ENCODE results near the gene MYO10.

The MYO10 gene

DNA sequence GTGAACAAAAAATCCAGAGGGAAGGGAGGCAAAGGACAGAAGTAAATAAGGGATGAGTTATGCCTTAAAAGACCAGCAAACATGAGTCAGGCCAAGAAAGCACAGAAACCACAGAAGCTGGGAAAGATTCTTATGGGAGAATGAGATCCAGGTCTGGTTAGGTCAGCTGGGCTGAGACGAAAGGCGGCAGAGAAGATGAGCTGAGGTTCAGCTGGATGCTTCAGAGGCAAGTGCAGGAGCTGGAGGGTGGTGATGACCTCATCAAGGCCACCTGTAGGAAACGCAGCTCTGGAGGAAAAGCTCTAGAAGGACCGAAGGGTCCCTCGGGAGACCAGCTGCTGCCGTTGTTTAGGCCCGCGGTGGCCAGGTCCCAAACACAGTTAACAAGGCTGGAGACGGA lies 152.0 kb downstream of the MYO10 start:
- no peak; the same call in 1 of the 3 replicates for ATAC-seq
- no peak for TF ChIP-seq RARB (CRISPR knock-in tag; IDR thresholded peaks at IDR 0.05)
- no peak for TF ChIP-seq PATZ1 (CRISPR knock-in tag; IDR thresholded peaks at IDR 0.05; ENCODE audit: borderline replicate concordance)
- no peak for TF ChIP-seq ESRRG (CRISPR knock-in tag; IDR thresholded peaks at IDR 0.05)
- TF ChIP-seq ARNTL (CRISPR knock-in tag; IDR thresholded peaks at IDR 0.05; ENCODE audit: borderline replicate concordance, low read depth) = no peak
- no peak for TF ChIP-seq ZNF70 (CRISPR knock-in tag; IDR thresholded peaks at IDR 0.05)

DNA sequence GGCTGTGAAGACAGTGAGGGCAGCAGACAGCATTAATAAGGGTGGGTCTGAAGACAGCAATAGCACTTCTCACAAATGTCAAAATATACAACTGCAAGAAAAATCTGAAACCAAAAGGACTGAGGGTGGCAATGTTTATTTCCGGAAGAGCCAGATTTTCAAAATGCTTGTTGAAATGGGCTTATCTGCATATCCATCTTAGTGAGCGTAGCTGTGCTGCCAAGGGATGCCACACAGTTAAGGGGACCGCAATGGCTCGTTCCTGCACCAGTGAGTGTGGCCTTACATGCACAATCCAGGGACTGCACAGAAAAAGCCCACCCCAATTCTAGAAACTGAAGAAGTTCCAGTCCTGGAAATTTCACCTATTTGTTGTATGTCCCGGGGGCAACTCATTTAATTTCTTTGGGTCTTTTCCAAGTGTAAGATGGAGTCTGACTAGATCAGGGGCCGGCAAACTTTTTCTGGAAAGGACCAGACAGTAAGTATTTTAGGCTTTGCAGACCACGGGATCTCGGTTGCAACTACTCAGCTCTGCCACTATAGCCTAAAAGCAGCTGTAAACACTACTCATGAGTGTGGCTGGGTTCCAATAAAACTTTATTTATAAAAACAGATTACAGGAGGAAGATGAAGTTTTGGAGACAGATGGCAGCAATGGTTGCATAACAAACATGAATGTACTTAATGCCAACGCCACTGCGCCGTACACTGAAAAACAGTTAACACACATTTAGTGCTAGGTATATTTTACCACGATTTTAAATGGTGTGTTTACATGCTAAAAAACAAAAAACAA lies 154.1 kb downstream of the MYO10 start:
- no peak for ATAC-seq
- TF ChIP-seq ZNF565 (CRISPR knock-in tag; conservative IDR thresholded peaks at IDR 0.05; ENCODE audit: low read depth) (no peak), ZFP30 (CRISPR knock-in tag; IDR thresholded peaks at IDR 0.05) (no peak), ZFP3 (CRISPR knock-in tag; IDR thresholded peaks at IDR 0.05) (no peak), TOX (CRISPR knock-in tag; IDR thresholded peaks at IDR 0.05; ENCODE audit: borderline replicate concordance) (no peak), TCF4 (CRISPR knock-in tag; IDR thresholded peaks at IDR 0.05; ENCODE audit: borderline replicate concordance) (no peak), PPARA (CRISPR knock-in tag; IDR thresholded peaks at IDR 0.05; ENCODE audit: borderline replicate concordance) (no peak), CSDC2 (CRISPR knock-in tag; IDR thresholded peaks at IDR 0.05) (no peak), OSR1 (CRISPR knock-in tag; IDR thresholded peaks at IDR 0.05) (no peak), ZNF8 (CRISPR knock-in tag; IDR thresholded peaks at IDR 0.05) (no peak), RARB (CRISPR knock-in tag; IDR thresholded peaks at IDR 0.05) (no peak)
- TF ChIP-seq, protein P1, sequence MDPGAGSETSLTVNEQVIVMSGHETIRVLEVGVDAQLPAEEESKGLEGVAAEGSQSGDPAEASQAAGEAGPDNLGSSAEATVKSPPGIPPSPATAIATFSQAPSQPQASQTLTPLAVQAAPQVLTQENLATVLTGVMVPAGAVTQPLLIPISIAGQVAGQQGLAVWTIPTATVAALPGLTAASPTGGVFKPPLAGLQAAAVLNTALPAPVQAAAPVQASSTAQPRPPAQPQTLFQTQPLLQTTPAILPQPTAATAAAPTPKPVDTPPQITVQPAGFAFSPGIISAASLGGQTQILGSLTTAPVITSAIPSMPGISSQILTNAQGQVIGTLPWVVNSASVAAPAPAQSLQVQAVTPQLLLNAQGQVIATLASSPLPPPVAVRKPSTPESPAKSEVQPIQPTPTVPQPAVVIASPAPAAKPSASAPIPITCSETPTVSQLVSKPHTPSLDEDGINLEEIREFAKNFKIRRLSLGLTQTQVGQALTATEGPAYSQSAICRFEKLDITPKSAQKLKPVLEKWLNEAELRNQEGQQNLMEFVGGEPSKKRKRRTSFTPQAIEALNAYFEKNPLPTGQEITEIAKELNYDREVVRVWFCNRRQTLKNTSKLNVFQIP (CRISPR knock-in tag; IDR thresholded peaks at IDR 0.05; ENCODE audit: borderline replicate concordance, low read depth) = no peak

DNA sequence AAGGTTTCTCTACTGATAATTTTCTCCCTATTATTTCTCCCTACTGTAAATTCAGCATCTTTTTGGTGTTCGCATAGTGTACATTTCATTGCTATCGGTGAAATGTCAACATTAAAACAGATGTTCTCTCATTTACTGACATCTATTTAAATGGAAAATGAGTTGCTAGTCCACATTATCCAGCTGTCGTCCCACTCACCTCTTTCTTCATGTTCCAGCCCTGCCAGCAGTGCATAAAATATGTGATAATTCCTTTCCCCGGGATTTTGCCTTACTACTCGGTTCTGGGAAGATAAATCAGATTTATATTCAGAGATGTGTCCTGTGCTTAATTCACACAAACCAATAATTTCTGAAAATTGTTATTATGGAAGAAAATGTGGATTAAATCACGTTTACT lies 155.8 kb downstream of the MYO10 start:
- ATAC-seq = no peak
- TF ChIP-seq RARB (CRISPR knock-in tag; IDR thresholded peaks at IDR 0.05) (no peak), PATZ1 (CRISPR knock-in tag; IDR thresholded peaks at IDR 0.05; ENCODE audit: borderline replicate concordance) (no peak), PPARA (CRISPR knock-in tag; IDR thresholded peaks at IDR 0.05; ENCODE audit: borderline replicate concordance) (no peak)

GRCh38 chr5:16777432-16777831 lies 158.7 kb downstream of the MYO10 start:
- no peak for TF ChIP-seq ISL1 (CRISPR knock-in tag; IDR thresholded peaks at IDR 0.05)
- TF ChIP-seq ZNF8 (CRISPR knock-in tag; IDR thresholded peaks at IDR 0.05) = no peak
- no peak for TF ChIP-seq PATZ1 (CRISPR knock-in tag; IDR thresholded peaks at IDR 0.05; ENCODE audit: borderline replicate concordance)
- TF ChIP-seq CSDC2 (CRISPR knock-in tag; IDR thresholded peaks at IDR 0.05) = no peak
- TF ChIP-seq, protein P1 (CRISPR knock-in tag; IDR thresholded peaks at IDR 0.05; ENCODE audit: borderline replicate concordance, low read depth) = no peak
- TF ChIP-seq GLIS3 (CRISPR knock-in tag; IDR thresholded peaks at IDR 0.05) = no peak
- TF ChIP-seq OSR1 (CRISPR knock-in tag; IDR thresholded peaks at IDR 0.05) = no peak
- no peak for TF ChIP-seq SNAI2 (CRISPR knock-in tag; IDR thresholded peaks at IDR 0.05)
- TF ChIP-seq ZNF565 (CRISPR knock-in tag; conservative IDR thresholded peaks at IDR 0.05; ENCODE audit: low read depth) = no peak
- no peak for TF ChIP-seq ZC3H10 (CRISPR knock-in tag; IDR thresholded peaks at IDR 0.05)
- TF ChIP-seq ZNF70 (CRISPR knock-in tag; IDR thresholded peaks at IDR 0.05) = no peak
- TF ChIP-seq CSRNP3 (CRISPR knock-in tag; IDR thresholded peaks at IDR 0.05) = no peak
- no peak for TF ChIP-seq TOX (CRISPR knock-in tag; IDR thresholded peaks at IDR 0.05; ENCODE audit: borderline replicate concordance)
- no peak for ATAC-seq
